OCI-LY7 (cell line): Measurements from ENCODE around the gene SLC12A9.

Experiments used
- EZH2phosphoT487 ChIP-seq: fragments of 200-600 bp; sonication (generic); IDR thresholded peaks from 2 replicates; pipeline ENCODE4 v1.6.1; 2018; ENCODE audit warnings: low read depth, borderline replicate concordance, mild to moderate bottlenecking, mixed run types, antibody characterized with exemption, low read length, moderate library complexity, mixed read lengths
- TF ChIP-seq, protein P1 (sequence below): fragments of 200-600 bp; sonication (generic); conservative IDR thresholded peaks from 2 replicates; pipeline ENCODE4 v1.5.1; 2014; ENCODE audit warnings: mild to moderate bottlenecking, antibody characterized with exemption, low read length, moderate library complexity, mixed read lengths

DNA sequence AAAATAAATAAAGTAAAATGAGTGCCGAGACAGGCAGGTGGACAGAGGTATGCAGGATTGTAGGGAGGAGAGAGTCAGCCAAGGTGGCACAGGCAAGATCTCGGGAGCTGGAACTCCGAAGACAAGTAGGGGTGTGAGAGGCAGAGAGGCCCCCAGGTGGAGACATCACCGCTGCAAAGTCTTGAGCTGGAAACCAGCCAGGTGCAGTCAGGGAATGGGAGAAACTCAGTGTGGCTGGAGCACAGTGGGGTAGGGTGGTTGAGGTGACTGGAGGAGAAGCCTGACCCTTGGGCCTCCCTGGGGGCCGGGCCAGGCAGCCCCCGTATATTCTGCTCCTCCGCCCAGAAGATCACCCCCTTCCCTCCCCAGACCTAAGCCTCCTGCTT lies 29.4 kb upstream of the SLC12A9 start:
- TF ChIP-seq, protein P1, sequence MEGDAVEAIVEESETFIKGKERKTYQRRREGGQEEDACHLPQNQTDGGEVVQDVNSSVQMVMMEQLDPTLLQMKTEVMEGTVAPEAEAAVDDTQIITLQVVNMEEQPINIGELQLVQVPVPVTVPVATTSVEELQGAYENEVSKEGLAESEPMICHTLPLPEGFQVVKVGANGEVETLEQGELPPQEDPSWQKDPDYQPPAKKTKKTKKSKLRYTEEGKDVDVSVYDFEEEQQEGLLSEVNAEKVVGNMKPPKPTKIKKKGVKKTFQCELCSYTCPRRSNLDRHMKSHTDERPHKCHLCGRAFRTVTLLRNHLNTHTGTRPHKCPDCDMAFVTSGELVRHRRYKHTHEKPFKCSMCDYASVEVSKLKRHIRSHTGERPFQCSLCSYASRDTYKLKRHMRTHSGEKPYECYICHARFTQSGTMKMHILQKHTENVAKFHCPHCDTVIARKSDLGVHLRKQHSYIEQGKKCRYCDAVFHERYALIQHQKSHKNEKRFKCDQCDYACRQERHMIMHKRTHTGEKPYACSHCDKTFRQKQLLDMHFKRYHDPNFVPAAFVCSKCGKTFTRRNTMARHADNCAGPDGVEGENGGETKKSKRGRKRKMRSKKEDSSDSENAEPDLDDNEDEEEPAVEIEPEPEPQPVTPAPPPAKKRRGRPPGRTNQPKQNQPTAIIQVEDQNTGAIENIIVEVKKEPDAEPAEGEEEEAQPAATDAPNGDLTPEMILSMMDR = no peak
- no peak for TF ChIP-seq EZH2phosphoT487
